HUES6 (cell line): ENCODE data around the gene TRPV2.

Experiments
- H3K27ac ChIP-seq: 2 replicates; pipeline ENCODE4 v1.7.0; 2013; ENCODE audit warnings: low read depth, mild to moderate bottlenecking, low read length, inconsistent platforms
- H3K27me3 ChIP-seq: 2 replicates; pipeline ENCODE4 v1.6.1; 2013; ENCODE audit warnings: low read length; ENCODE audit not compliant: control insufficient read depth, insufficient read depth
- H3K36me3 ChIP-seq: 2 replicates; pipeline ENCODE4 v1.6.1; 2013; ENCODE audit warnings: low read length; ENCODE audit not compliant: control insufficient read depth, insufficient read depth
- H3K4me1 ChIP-seq: 2 replicates; pipeline ENCODE4 v1.6.1; 2013; ENCODE audit warnings: low read length; ENCODE audit not compliant: control insufficient read depth, insufficient read depth
- H3K4me3 ChIP-seq: 2 replicates; pipeline ENCODE4 v1.5.1; 2013; ENCODE audit warnings: low read depth, low read length
- H3K9ac ChIP-seq: one replicate; pipeline ENCODE4 v1.6.1; 2013; ENCODE audit warnings: mild to moderate bottlenecking, low read length
- H3K9me3 ChIP-seq: 2 replicates; pipeline ENCODE4 v1.6.1; 2013; ENCODE audit warnings: low read depth, low read length; ENCODE audit not compliant: control insufficient read depth, insufficient read depth

The TRPV2 gene

GRCh38 chr17:16427020-16427419 lies 11.6 kb downstream of the TRPV2 start:
- no peaks in the 10 kb centered on the region for H3K9me3 ChIP-seq
- no peaks in the 10 kb centered on the region for H3K27me3 ChIP-seq
- no peak overlapping the region for H3K4me3 ChIP-seq
- H3K27ac ChIP-seq: no peak overlapping the region
- no peak overlapping the region for H3K9ac ChIP-seq
- H3K36me3 ChIP-seq: no peaks in the 10 kb centered on the region
- H3K4me1 ChIP-seq: peaks cover 2% of the 10 kb centered on the region; the same call in 1 of the 2 replicates

DNA sequence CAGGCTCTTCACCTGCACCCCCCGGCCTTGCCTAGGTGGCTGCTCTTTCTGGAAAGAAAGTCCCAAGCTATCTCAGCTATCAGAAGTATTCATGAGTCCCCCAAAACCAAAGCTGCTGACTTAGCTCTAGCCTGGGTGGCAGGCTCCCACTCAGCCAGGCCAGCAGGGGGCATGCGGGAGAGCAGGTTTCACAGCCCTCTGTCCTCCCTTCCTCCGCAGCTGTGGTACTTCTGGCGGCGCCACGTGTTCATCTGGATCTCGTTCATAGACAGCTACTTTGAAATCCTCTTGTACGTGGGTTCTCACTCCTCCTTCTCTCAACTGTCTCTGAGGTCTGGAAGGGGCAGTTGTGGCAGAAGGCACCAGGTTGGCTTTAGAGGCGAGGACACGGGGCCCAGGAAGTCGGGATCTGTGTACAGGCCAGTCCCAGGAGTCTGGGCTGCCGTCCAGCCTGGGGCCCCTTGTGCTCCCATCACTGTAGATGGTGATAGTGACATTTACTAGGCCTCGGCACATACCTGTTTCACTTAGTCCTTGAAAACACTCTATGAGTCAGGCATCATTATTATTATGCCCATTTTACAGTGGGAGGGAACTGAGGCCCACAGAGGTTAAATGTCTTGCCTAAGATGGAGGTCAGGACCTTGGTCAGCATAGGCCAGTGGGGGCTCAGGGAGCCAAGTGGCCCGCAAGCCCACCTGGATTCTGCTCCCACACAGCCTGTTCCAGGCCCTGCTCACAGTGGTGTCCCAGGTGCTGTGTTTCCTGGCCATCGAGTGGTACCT lies 12.9 kb downstream of the TRPV2 start:
- Histone ChIP-seq H3K27ac (no peak overlapping the region), H3K9me3 (no peaks in the 10 kb centered on the region), H3K27me3 (no peaks in the 10 kb centered on the region), H3K36me3 (no peaks in the 10 kb centered on the region), H3K9ac (no peak overlapping the region), H3K4me1 (peaks cover 2% of the 10 kb centered on the region; the same call in 1 of the 2 replicates), H3K4me3 (no peak overlapping the region)

DNA sequence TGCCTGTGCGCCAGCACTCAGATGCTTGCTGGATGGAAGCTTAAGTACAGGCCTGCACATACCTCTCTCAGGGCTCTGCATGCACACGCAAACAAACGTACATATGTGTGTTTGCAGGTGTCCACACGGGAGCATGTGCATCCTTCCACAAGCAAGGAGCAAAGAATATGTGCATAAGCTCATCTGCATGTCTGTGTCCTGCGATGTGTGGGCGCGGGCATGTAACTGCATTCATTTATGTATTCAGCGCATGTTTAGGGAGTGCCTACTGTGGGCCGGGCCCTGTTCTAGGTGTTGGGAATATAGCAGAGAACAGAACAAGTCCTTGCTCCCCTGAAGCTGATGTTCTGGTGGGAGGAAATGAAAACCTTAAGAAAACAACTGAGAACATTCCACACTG lies 13.7 kb downstream of the TRPV2 start:
- no peaks in the 10 kb centered on the region for H3K9me3 ChIP-seq
- no peaks in the 10 kb centered on the region for H3K27me3 ChIP-seq

DNA sequence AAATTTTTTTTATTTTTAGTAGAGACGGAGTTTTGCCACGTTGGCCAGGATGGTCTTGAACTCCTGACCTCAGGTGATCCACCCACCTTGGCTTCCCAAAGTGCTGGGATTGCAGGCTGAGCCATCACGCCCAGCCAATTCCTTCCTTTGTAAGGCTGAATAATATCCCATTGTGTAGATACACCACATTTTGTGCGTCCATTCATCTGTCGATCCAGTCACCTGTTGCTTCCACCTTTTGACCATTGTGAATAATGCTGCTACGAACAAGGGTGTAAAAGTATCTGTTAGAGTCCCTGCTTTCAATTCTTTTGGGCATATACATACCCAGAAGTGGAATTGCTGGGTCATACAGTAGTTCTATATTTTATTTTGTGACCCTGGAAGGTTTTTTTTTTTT lies 15.3 kb downstream of the TRPV2 start:
- Histone ChIP-seq H3K4me1 (peaks cover 8% of the 10 kb centered on the region; the same call in 1 of the 2 replicates), H3K27ac (no peak overlapping the region), H3K36me3 (no peaks in the 10 kb centered on the region), H3K9me3 (no peaks in the 10 kb centered on the region), H3K27me3 (no peaks in the 10 kb centered on the region), H3K9ac (no peak overlapping the region), H3K4me3 (no peak overlapping the region)

More for the DNA sequence above, 13.7 kb downstream of the TRPV2 start:
- H3K4me1 ChIP-seq: peaks cover 2% of the 10 kb centered on the region; the same call in 1 of the 2 replicates
- no peak overlapping the region for H3K27ac ChIP-seq
- H3K36me3 ChIP-seq: no peaks in the 10 kb centered on the region
- no peak overlapping the region for H3K9ac ChIP-seq
- H3K4me3 ChIP-seq: no peak overlapping the region

DNA sequence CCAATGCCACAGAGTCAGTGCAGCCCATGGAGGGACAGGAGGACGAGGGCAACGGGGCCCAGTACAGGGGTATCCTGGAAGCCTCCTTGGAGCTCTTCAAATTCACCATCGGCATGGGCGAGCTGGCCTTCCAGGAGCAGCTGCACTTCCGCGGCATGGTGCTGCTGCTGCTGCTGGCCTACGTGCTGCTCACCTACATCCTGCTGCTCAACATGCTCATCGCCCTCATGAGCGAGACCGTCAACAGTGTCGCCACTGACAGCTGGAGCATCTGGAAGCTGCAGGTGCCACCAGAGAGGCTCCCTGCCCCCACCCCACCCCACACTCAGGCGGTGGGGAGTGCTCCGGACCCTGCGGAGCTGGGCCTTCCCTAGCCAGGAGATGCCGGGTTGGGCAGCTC lies 16.6 kb downstream of the TRPV2 start:
- Histone ChIP-seq H3K36me3 (no peaks in the 10 kb centered on the region), H3K27me3 (no peaks in the 10 kb centered on the region), H3K4me3 (no peak overlapping the region), H3K27ac (no peak overlapping the region), H3K4me1 (peaks cover 12% of the 10 kb centered on the region; the same call in 1 of the 2 replicates), H3K9ac (no peak overlapping the region), H3K9me3 (no peaks in the 10 kb centered on the region)

GRCh38 chr17:16433514-16433913 lies 18.1 kb downstream of the TRPV2 start:
- H3K4me1 ChIP-seq: peaks cover 14% of the 10 kb centered on the region
- H3K27me3 ChIP-seq: no peaks in the 10 kb centered on the region
- no peak overlapping the region for H3K27ac ChIP-seq
- H3K4me3 ChIP-seq: no peak overlapping the region
- H3K9me3 ChIP-seq: no peaks in the 10 kb centered on the region
- no peak overlapping the region for H3K9ac ChIP-seq
- H3K36me3 ChIP-seq: no peaks in the 10 kb centered on the region

DNA sequence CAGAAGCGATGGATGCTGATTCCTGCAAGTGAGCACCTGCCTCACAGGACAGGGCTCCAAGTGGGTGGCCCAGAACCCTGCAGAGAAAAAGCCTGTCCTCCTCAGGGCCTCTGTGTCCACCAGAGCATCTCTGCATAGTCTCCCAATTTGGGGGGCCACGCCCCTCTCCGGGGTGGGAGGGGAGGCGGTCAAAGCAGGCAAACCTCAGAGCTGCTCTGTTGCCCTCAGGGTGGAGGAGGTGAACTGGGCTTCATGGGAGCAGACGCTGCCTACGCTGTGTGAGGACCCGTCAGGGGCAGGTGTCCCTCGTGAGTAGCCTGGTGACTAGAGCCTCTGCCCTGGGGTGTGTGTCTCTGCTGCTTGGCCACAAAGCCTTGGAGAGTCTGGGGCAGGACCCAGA lies 19.3 kb downstream of the TRPV2 start:
- Histone ChIP-seq H3K36me3 (peaks cover 4% of the 10 kb centered on the region), H3K4me1 (peaks cover 14% of the 10 kb centered on the region), H3K9me3 (no peaks in the 10 kb centered on the region), H3K27me3 (no peaks in the 10 kb centered on the region), H3K27ac (no peak overlapping the region), H3K9ac (no peak overlapping the region), H3K4me3 (no peak overlapping the region)

DNA sequence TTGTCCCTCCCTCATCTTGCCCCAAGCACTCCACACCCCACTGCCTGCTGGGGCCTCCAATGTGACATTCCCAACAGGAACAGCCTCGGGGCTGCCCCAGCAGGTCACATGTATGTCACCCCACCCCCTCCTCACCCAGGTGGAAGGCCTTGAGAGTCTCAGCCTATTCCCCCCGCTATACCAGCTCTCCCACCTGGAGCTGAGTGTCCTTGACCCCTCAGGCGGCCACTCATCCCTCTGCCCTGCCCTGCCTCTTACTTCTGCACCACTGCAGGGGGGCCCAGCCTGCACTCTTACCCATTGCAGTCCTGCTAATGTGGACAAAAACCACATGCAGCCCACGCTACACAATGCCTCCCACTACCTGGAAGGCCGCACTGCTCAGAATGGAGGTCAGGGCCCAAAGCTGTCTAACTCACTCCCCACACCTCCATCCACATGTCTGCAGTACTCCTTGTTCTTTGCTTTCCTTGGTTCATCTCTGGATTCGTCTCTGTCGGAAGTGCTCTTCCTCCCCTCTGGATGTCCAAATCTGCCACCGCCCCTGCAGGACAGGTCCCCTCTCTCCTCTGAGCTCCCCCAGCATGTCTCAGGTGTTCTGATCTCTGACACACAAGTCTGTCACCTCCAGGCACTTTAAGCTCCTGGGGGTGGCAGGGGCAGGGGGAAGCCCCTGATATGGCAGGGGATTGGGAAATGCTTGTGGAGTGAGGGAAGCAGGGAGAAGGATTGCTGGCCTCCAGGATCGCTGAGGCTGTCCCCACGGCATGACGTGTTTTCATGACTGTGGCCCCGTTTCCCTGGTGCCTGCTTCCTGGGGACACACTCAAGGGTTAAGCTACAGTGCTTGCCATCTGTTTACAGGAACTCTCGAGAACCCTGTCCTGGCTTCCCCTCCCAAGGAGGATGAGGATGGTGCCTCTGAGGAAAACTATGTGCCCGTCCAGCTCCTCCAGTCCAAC lies 20.8 kb downstream of the TRPV2 start:
- H3K4me1 ChIP-seq: peaks cover 25% of the 10 kb centered on the region
- H3K4me3 ChIP-seq: no peak overlapping the region
- peaks cover 20% of the 10 kb centered on the region for H3K36me3 ChIP-seq
- H3K9ac ChIP-seq: no peak overlapping the region
- H3K27ac ChIP-seq: no peak overlapping the region
- no peaks in the 10 kb centered on the region for H3K9me3 ChIP-seq
- no peaks in the 10 kb centered on the region for H3K27me3 ChIP-seq

GRCh38 chr17:16437083-16437482 lies 21.7 kb downstream of the TRPV2 start:
- Histone ChIP-seq H3K27ac (no peak overlapping the region), H3K27me3 (no peaks in the 10 kb centered on the region), H3K4me1 (peaks cover 26% of the 10 kb centered on the region), H3K9me3 (no peaks in the 10 kb centered on the region), H3K36me3 (peaks cover 28% of the 10 kb centered on the region), H3K4me3 (no peak overlapping the region), H3K9ac (no peak overlapping the region)

- Histone ChIP-seq H3K4me1 (peaks cover 26% of the 10 kb centered on the region), H3K4me3 (peak overlapping the region; percentile 57), H3K9ac (peak overlapping the region; percentile 82), H3K36me3 (peaks cover 39% of the 10 kb centered on the region), H3K9me3 (no peaks in the 10 kb centered on the region), H3K27me3 (no peaks in the 10 kb centered on the region), H3K27ac (peak overlapping the region; percentile 90)
Measured at GRCh38 chr17:16438173-16438556, 22.8 kb downstream of the TRPV2 start.
